EL (cell line): ENCODE results near the gene TOX2.
A peak's percentile ranks its signal among the peaks of the same experiment; 100 is the strongest.

Experiments
- DNase-seq: peaks from one replicate; pipeline ENCODE4 v3.0.0-alpha.2; 2016

The TOX2 gene

GRCh38 chr20:44085616-44086434 lies 171.2 kb downstream of the TOX2 start:
- DNase-seq, result no peak

- no peak for DNase-seq
Observed at GRCh38 chr20:44087051-44087856, 172.6 kb downstream of the TOX2 start.

- no peak for DNase-seq
Observed at GRCh38 chr20:44087857-44088120, 173.1 kb downstream of the TOX2 start.

GRCh38 chr20:44089987-44090674 lies 175.5 kb downstream of the TOX2 start:
- DNase-seq, result peak; percentile 62

GRCh38 chr20:44091026-44091425 lies 176.4 kb downstream of the TOX2 start:
- DNase-seq, result no peak

GRCh38 chr20:44092551-44093248 lies 178.0 kb downstream of the TOX2 start:
- DNase-seq, result peak; percentile 57

- no peak for DNase-seq
Observed at GRCh38 chr20:44093249-44093582, 178.6 kb downstream of the TOX2 start.

- DNase-seq, result no peak
Observed at GRCh38 chr20:44095831-44096230, 181.2 kb downstream of the TOX2 start.

- DNase-seq, result no peak
Observed at GRCh38 chr20:44097521-44098255, 183.0 kb downstream of the TOX2 start.

- DNase-seq, result no peak
Observed at GRCh38 chr20:44098256-44098630, 183.6 kb downstream of the TOX2 start.

- no peak for DNase-seq
Observed at GRCh38 chr20:44098657-44099056, 184.0 kb downstream of the TOX2 start.

- no peak for DNase-seq
Observed at GRCh38 chr20:44099832-44100231, 185.2 kb downstream of the TOX2 start.

- no peak for DNase-seq
Observed at GRCh38 chr20:44102582-44102981, 187.9 kb downstream of the TOX2 start.

GRCh38 chr20:44104798-44105517 lies 190.3 kb downstream of the TOX2 start:
- DNase-seq, result peak; percentile 52

- no peak for DNase-seq
Observed at GRCh38 chr20:44106615-44107014, 192.0 kb downstream of the TOX2 start.

- no peak for DNase-seq
Observed at GRCh38 chr20:44109951-44110361, 195.3 kb downstream of the TOX2 start.

- DNase-seq, result no peak
Observed at GRCh38 chr20:44110816-44111568, 196.3 kb downstream of the TOX2 start.

GRCh38 chr20:44111712-44112335 lies 197.2 kb downstream of the TOX2 start:
- DNase-seq, result peak; percentile 46

GRCh38 chr20:44112456-44112855 lies 197.8 kb downstream of the TOX2 start:
- DNase-seq, result no peak

GRCh38 chr20:44112889-44113617 lies 198.4 kb downstream of the TOX2 start:
- DNase-seq, result no peak
